Measurements from ENCODE around the gene VPS37B. TPM values are rescaled to one million over a fixed set of nuclear protein-coding genes. Genes with fewer than 3 reads are reported as not detected.

VPS37B gene
- total and polyA plus RNA-seq, 2 of the 8 experiments (the other 6 are each of a cell fraction or from before 2014, with no cell fraction given) = 11.9 to 15.7 TPM

GRCh38 chr12:122836027-122836921 lies 59.6 kb downstream of the VPS37B start:
- Histone ChIP-seq H2AFZ (ENCODE audit: low read length) (no peak overlapping the region), H2BK12ac (ENCODE audit: low read depth, low read length) (no peak overlapping the region), H3K18ac (ENCODE audit: extremely low read depth, low read length) (no peak overlapping the region; the same call in 1 of the 2 replicates), H3K23me2 (ENCODE audit: low read depth, low read length) (peaks cover 13% of the 10 kb centered on the region; the same call in 1 of the 2 replicates), H4K8ac (ENCODE audit: extremely low read depth, insufficient read depth, low read length) (no peak overlapping the region), H4K20me1 (replicated peaks in 1 of 2; ENCODE audit: control insufficient read depth in 1 of 2, insufficient read depth in 2 of 2, low read length in 2 of 2) (peaks cover 13 to 20% of the 10 kb centered on the region in 2 experiments), H3K4me2 (ENCODE audit: insufficient read depth in 1 of 2, low read depth in 2 of 2, low read length in 2 of 2) (peak overlapping the region; percentile 83 to 95), H3K9ac (replicated peaks in 1 of 4; ENCODE audit: extremely low read depth in 1 of 4, low read depth in 3 of 4, low read length in 3 of 4) (peak overlapping the region in 2 of 4 experiments; percentile 61 to 66; a peak in 2 of 7 replicates), H3K79me2 (ENCODE audit: control insufficient read depth in 1 of 2, insufficient read depth in 2 of 2, low read length in 2 of 2) (no peaks in the 10 kb centered on the region; a peak in 1 of 4 replicates), H3K27me3 (replicated peaks in 1 of 4; ENCODE audit: control insufficient read depth in 3 of 4, extremely low read depth in 1 of 4, insufficient read depth in 3 of 4, low read length in 3 of 4) (peaks cover 2 to 30% (median 22%) of the 10 kb centered on the region in 4 experiments), H3K27ac (ENCODE audit: low read depth, low read length) (no peak overlapping the region), H2BK5ac (ENCODE audit: low read depth, low read length) (no peak overlapping the region), H3K23ac (ENCODE audit: insufficient read length) (no peak overlapping the region), H3K4ac (replicated peaks; ENCODE audit: insufficient read length, low read depth, low read length) (no peak overlapping the region), H3K14ac (ENCODE audit: insufficient read length) (no peak overlapping the region), H3K36me3 (ENCODE audit: control insufficient read depth in 2 of 4, insufficient read depth in 4 of 4, low read length in 3 of 4) (no peaks in the 10 kb centered on the region; a peak in 1 of 8 replicates), H2BK120ac (replicated peaks; ENCODE audit: low read depth, low read length) (no peak overlapping the region), H2BK20ac (ENCODE audit: low read length) (no peak overlapping the region), H3K4me3 (ENCODE audit: extremely low read depth in 1 of 4, insufficient read depth in 2 of 4, low read depth in 3 of 4, low read length in 4 of 4) (peak overlapping the region; percentile 58 to 74 (median 66)), H2BK15ac (ENCODE audit: low read length) (no peak overlapping the region), H3K56ac (replicated peaks; ENCODE audit: insufficient read length, low read depth, low read length) (no peak overlapping the region), H3K79me1 (ENCODE audit: low read depth, low read length) (peaks cover 10% of the 10 kb centered on the region; the same call in 1 of the 2 replicates), H3K4me1 (replicated peaks in 1 of 4; ENCODE audit: control insufficient read depth in 3 of 4, insufficient read depth in 4 of 4, low read length in 3 of 4) (peaks cover 0 to 13% (median 0%) of the 10 kb centered on the region in 4 experiments; a peak in 3 of 7 replicates), H3K9me3 (ENCODE audit: insufficient read depth in 2 of 2, low read depth in 1 of 2, low read length in 1 of 2) (no peaks in the 10 kb centered on the region), H4K91ac (replicated peaks; ENCODE audit: insufficient read length, low read length) (no peak overlapping the region), H2AK5ac (ENCODE audit: low read depth, low read length) (no peak overlapping the region), H4K5ac (ENCODE audit: insufficient read length, low read depth, low read length) (no peak overlapping the region)
- ChIA-PET CTCF (ENCODE audit: partially characterized antibody) (interaction anchor here (0.6 to 1.5 kb wide), 3 partner anchors 9 to 42 kb away, joined by 3 to 4 read pairs (median 3); no protein-coding TSS in a partner anchor), POLR2A (ENCODE audit: partially characterized antibody) (interaction anchor here (0.8 to 2.0 kb wide), 4 partner anchors 9 to 266 kb away, joined by 3 to 6 read pairs (median 4); partner anchors contain the start of gene OGFOD2)
- 5% methylated on average over 39 of the region's 42 CpGs; no CpG with 5 or more reads in 1 of the 2 experiments for WGBS, 2 experiments (ENCODE audit: extremely low coverage in 1 of 2, insufficient coverage in 1 of 2, insufficient read length in 1 of 2, insufficient replicate concordance in 2 of 2, low coverage in 1 of 2, low lambda C conversion rate in 2 of 2, missing lambda C conversion rate in 1 of 2)
- DNase-seq (ENCODE audit: low read depth in 1 of 2, low spot score in 2 of 2) (peak in 1 of 2 experiments; percentile 51), FAIRE-seq (no peak)
- peak; percentile 45; the same call in 1 of the 2 replicates for TF ChIP-seq EGR1 (IDR thresholded peaks at IDR 0.05; ENCODE audit: borderline replicate concordance, low read depth, low read length)
- peak; percentile 40 for TF ChIP-seq KDM4A (IDR thresholded peaks at IDR 0.05; ENCODE audit: low read depth, low read length, severe bottlenecking)
- TF ChIP-seq SUZ12 (IDR thresholded peaks at IDR 0.05; ENCODE audit: low read length) = peak; percentile 51; the same call in 1 of the 2 replicates
- TF ChIP-seq JUND (IDR thresholded peaks at IDR 0.05; ENCODE audit: low read length) = no peak
- no peak for TF ChIP-seq BRCA1 (IDR thresholded peaks at IDR 0.05; ENCODE audit: low read depth, low read length)
- TF ChIP-seq EZH2 (IDR thresholded peaks at IDR 0.05; ENCODE audit: low read depth, low read length, severe bottlenecking) = peak; percentile 40

All from H1 (cell line).